ENCODE data around the gene GPC5.

DNA sequence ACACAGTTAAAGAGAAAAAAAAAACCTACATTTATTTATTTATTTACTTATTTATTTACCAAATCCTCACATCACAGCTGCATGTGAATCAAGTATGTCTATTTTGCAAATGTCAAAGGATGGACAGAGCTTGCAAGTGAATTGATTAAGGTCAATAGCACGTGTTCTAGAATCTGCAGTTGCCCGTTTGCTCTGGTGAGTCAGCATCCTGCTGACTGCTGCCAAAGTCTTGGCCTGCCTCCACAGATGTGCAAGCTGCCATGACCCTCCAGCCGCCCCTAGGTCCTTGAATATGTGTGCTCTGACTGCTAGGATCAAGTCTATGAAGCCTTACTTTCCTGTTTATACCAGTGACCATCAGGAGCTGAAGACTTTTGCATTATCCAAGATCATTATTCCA lies 320.6 kb downstream of the GPC5 start:
- TF ChIP-seq POLR2A (IDR thresholded peaks at IDR 0.05): no peak
- TF ChIP-seq, protein P1, sequence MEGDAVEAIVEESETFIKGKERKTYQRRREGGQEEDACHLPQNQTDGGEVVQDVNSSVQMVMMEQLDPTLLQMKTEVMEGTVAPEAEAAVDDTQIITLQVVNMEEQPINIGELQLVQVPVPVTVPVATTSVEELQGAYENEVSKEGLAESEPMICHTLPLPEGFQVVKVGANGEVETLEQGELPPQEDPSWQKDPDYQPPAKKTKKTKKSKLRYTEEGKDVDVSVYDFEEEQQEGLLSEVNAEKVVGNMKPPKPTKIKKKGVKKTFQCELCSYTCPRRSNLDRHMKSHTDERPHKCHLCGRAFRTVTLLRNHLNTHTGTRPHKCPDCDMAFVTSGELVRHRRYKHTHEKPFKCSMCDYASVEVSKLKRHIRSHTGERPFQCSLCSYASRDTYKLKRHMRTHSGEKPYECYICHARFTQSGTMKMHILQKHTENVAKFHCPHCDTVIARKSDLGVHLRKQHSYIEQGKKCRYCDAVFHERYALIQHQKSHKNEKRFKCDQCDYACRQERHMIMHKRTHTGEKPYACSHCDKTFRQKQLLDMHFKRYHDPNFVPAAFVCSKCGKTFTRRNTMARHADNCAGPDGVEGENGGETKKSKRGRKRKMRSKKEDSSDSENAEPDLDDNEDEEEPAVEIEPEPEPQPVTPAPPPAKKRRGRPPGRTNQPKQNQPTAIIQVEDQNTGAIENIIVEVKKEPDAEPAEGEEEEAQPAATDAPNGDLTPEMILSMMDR (IDR thresholded peaks at IDR 0.05): no peak

Data from uterus (tissue), 2 donors.